Mucosa of descending colon (tissue), 3 donors: ENCODE data around the gene PLEKHO2. TPM values are rescaled to one million over a fixed set of nuclear protein-coding genes. Genes with fewer than 3 reads are reported as not detected.
"Not testable (repeated sequence)": the region's sequence is repeated elsewhere in the genome, so short reads cannot be mapped to it uniquely, and the experiment has no call there.

Experiments
- ATAC-seq: fragments of 200-7000 bp; cut with Tn5 transposase; one replicate; pipeline ENCODE4 v1.9.1; 2020; ENCODE audit warnings: mild to moderate bottlenecking, moderate library complexity
- DNase-seq, 3 donors: peaks; one replicate each; pipeline ENCODE4 v3.0.0-alpha.2; 2020
- H3K36me3 ChIP-seq: fragments of 200-600 bp; one replicate; pipeline ENCODE4 v1.8.0; 2021; ENCODE audit warnings: low read depth, mild to moderate bottlenecking
- H3K4me1 ChIP-seq: fragments of 200-600 bp; one replicate; pipeline ENCODE4 v1.8.0; 2021; ENCODE audit warnings: low read depth, mild to moderate bottlenecking
- H3K4me3 ChIP-seq: fragments of 200-600 bp; one replicate; pipeline ENCODE4 v1.8.0; 2021; ENCODE audit warnings: mild to moderate bottlenecking
- H3K9me3 ChIP-seq: fragments of 200-600 bp; one replicate; pipeline ENCODE4 v1.8.0; 2021; ENCODE audit warnings: mild to moderate bottlenecking
- CTCF ChIP-seq: fragments of 200-600 bp; IDR thresholded peaks from one replicate; pipeline ENCODE4 v1.8.0; 2022; ENCODE audit warnings: antibody characterized with exemption, mild to moderate bottlenecking
- intact Hi-C, 2 donors: fragments of 100-400 bp; cut with DNase I in 1 of 2; cut with micrococcal nuclease in 1 of 2; formaldehyde crosslinking; loops; one replicate each; pipeline versions ENCODE4 v1.11.0 to v1.11.1; 2022; cut with DNase I, micrococcal nuclease
- total RNA-seq, 3 donors: library from RNA; stranded (reverse); fragmentation: NEBNext Ultra II Directional in 2 of 3; extraction: Animal tissue kit (Norgen Biotek cat#: 25700) in 2 of 3; gene quantifications; one replicate each; pipeline versions ENCODE4 v1.2.1 to v1.2.4, GENCODE V29; 2021 to 2023
- donor health status: DM: no; HTN: no; CAD: no; lungs with moderate emphysema.
- donor health status: DM: no; HTN: no; CAD: no.
- donor health status: DM: no; HTN: yes; CAD: no.

Gene PLEKHO2
- total RNA-seq, 3 donors from 2014 or later = 5.8 to 38.9 (median 15.9) TPM

- no peaks in the 10 kb centered on the region for H3K36me3 ChIP-seq
- TF ChIP-seq CTCF = no peak
- intact Hi-C loops = no loop called here
- no peak overlapping the region for H3K4me3 ChIP-seq
- DNase-seq (no peak), ATAC-seq (no peak)
- no peaks in the 10 kb centered on the region for H3K4me1 ChIP-seq
- H3K9me3 ChIP-seq = no peaks in the 10 kb centered on the region
These were observed 32.8 kb upstream of the PLEKHO2 start for GRCh38 chr15:64808785-64809453.

- Histone ChIP-seq H3K9me3 (no peaks in the 10 kb centered on the region), H3K36me3 (no peaks in the 10 kb centered on the region), H3K4me3 (no peak overlapping the region), H3K4me1 (no peaks in the 10 kb centered on the region)
- ATAC-seq (peak; percentile 85), DNase-seq (peak; percentile 65 to 90 (median 79))
- intact Hi-C loops = loop anchor here in 1 of 2 donors (5.0 kb wide), 1 partner anchor 78 kb away; no protein-coding TSS in a partner anchor
- TF ChIP-seq CTCF = peak; percentile 74
These were observed 31.8 kb upstream of the PLEKHO2 start for GRCh38 chr15:64809649-64810496.

GRCh38 chr15:64810497-64811326 lies 31.0 kb upstream of the PLEKHO2 start:
- ATAC-seq (no peak), DNase-seq (no peak)
- Histone ChIP-seq H3K4me1 (no peaks in the 10 kb centered on the region), H3K4me3 (no peak overlapping the region), H3K36me3 (no peaks in the 10 kb centered on the region), H3K9me3 (no peaks in the 10 kb centered on the region)
- intact Hi-C loops = loop anchor here in 1 of 2 donors (5.0 kb wide), 1 partner anchor 78 kb away; no protein-coding TSS in a partner anchor
- TF ChIP-seq CTCF = no peak

GRCh38 chr15:64813075-64813474 lies 28.6 kb upstream of the PLEKHO2 start:
- no peaks in the 10 kb centered on the region for H3K9me3 ChIP-seq
- ATAC-seq = no peak
- intact Hi-C loops = loop anchor here in 1 of 2 donors (5.0 kb wide), 1 partner anchor 81 kb away; no protein-coding TSS in a partner anchor
- H3K4me3 ChIP-seq = no peak overlapping the region
- H3K36me3 ChIP-seq = no peaks in the 10 kb centered on the region
- no peak for TF ChIP-seq CTCF
- DNase-seq = no peak
- H3K4me1 ChIP-seq = no peaks in the 10 kb centered on the region

- intact Hi-C loops = loop anchor here in 1 of 2 donors (5.0 kb wide), 1 partner anchor 82 kb away; no protein-coding TSS in a partner anchor
- not testable (repeated sequence) for H3K36me3 ChIP-seq, DNase-seq, H3K4me3 ChIP-seq, H3K9me3 ChIP-seq, H3K4me1 ChIP-seq, ATAC-seq
These were observed 27.4 kb upstream of the PLEKHO2 start for GRCh38 chr15:64814283-64814682.

- not testable (repeated sequence) for ATAC-seq, H3K9me3 ChIP-seq, H3K4me1 ChIP-seq, DNase-seq, H3K36me3 ChIP-seq, H3K4me3 ChIP-seq
- intact Hi-C loops = loop anchor here in 1 of 2 donors (5.0 kb wide), 1 partner anchor 83 kb away; no protein-coding TSS in a partner anchor
These were observed 26.8 kb upstream of the PLEKHO2 start for GRCh38 chr15:64814965-64815364.
